DMS79 treated with DMSO at 0.1 percent for 48 hours (cell line): Measurements from ENCODE around the gene MCM9.

Source experiments
- DNase-seq: peaks from one replicate; lab custom pipeline; 2025; lab: John Stamatoyannopoulos, UW

Gene MCM9

GRCh38 chr6:118934461-118935330 lies at the start of gene MCM9:
Gene MCM9 (minus strand): TSS chr6:118935159. CDS start chr6:118931723, 3,436 bp downstream.
- DNase-seq, result peak; percentile 90

- no peak for DNase-seq
Observed at GRCh38 chr6:118984342-118984741, 49.4 kb upstream of the MCM9 start.

- DNase-seq, result no peak
Observed at GRCh38 chr6:118982575-118982911, 47.6 kb upstream of the MCM9 start.

GRCh38 chr6:118981884-118982574 lies 47.1 kb upstream of the MCM9 start:
- DNase-seq, result no peak

- DNase-seq, result no peak
Observed at GRCh38 chr6:118980063-118980462, 45.1 kb upstream of the MCM9 start.

GRCh38 chr6:118974790-118975189 lies 39.8 kb upstream of the MCM9 start:
- DNase-seq, result no peak

GRCh38 chr6:118971682-118972081 lies 36.7 kb upstream of the MCM9 start:
- DNase-seq, result no peak

GRCh38 chr6:118970866-118971265 lies 35.9 kb upstream of the MCM9 start:
- DNase-seq, result no peak

- no peak for DNase-seq
Observed at GRCh38 chr6:118968416-118968815, 33.5 kb upstream of the MCM9 start.

- no peak for DNase-seq
Observed at GRCh38 chr6:118967239-118967638, 32.3 kb upstream of the MCM9 start.

GRCh38 chr6:118965843-118966370 lies 30.9 kb upstream of the MCM9 start:
- no peak for DNase-seq

- DNase-seq, result no peak
Observed at GRCh38 chr6:118965371-118965770, 30.4 kb upstream of the MCM9 start.

- peak; percentile 9 for DNase-seq
Observed at GRCh38 chr6:118963003-118963402, 28.0 kb upstream of the MCM9 start.

- DNase-seq, result no peak
Observed at GRCh38 chr6:118959903-118960302, 24.9 kb upstream of the MCM9 start.

GRCh38 chr6:118953391-118953790 lies 18.4 kb upstream of the MCM9 start:
- DNase-seq, result no peak

- no peak for DNase-seq
Observed at GRCh38 chr6:118952683-118953082, 17.7 kb upstream of the MCM9 start.

- no peak for DNase-seq
Observed at GRCh38 chr6:118945217-118945616, 10.3 kb upstream of the MCM9 start.

GRCh38 chr6:118940770-118941169 lies 5.8 kb upstream of the MCM9 start:
- DNase-seq, result no peak

- DNase-seq, result no peak
Observed at GRCh38 chr6:118939683-118940082, 4.7 kb upstream of the MCM9 start.

- DNase-seq, result no peak
Observed at GRCh38 chr6:118935978-118936703, 1.2 kb upstream of the MCM9 start.

- no peak for DNase-seq
Observed at GRCh38 chr6:118935331-118935668, 341 bp upstream of the MCM9 start.

- DNase-seq, result no peak
Observed at GRCh38 chr6:118933855-118934460, 1.0 kb downstream of the MCM9 start.
